Thyroid gland (tissue), 4 donors: ENCODE measurements around the gene RNF167.

ENCODE experiments used
- CTCF ChIP-seq, 6 experiments: fragments of 200-600 bp in 3 of 6; fragments of 450-650 bp in 3 of 6; sonication (generic) in 3 of 6; IDR thresholded peaks; one replicate each; pipeline ENCODE4 v1.5.1; 2016 to 2019; ENCODE audit warnings: antibody characterized with exemption in 6 of 6, mild to moderate bottlenecking in 2 of 6, inconsistent platforms in 1 of 6, moderate library complexity in 1 of 6
- POLR2A ChIP-seq, 2 donors: fragments of 450-650 bp; IDR thresholded peaks; one replicate each; pipeline ENCODE4 v1.6.1; 2017; ENCODE audit warnings: antibody characterized with exemption in 2 of 2, mild to moderate bottlenecking in 2 of 2, moderate library complexity in 1 of 2

- TF ChIP-seq CTCF (IDR thresholded peaks at IDR 0.05) (no peak), POLR2A (IDR thresholded peaks at IDR 0.05) (no peak)
Measured at GRCh38 chr17:4895121-4895520, 44.9 kb upstream of the RNF167 start.
